ENCODE measurements around the gene CDH12. TPM values are rescaled to one million over a fixed set of nuclear protein-coding genes. Genes with fewer than 3 reads are reported as not detected.

CDH12 gene
- total RNA-seq, 1 experiment from 2014 or later = not detected

GRCh38 chr5:22631683-22632082, 221.5 kb downstream of the CDH12 start:
- Histone ChIP-seq H4K91ac (ENCODE audit: insufficient read length, low read depth, low read length) (no peak overlapping the region), H2AFZ (ENCODE audit: low read length) (peak overlapping the region; percentile 41), H2BK12ac (ENCODE audit: insufficient read length, low read depth, low read length) (no peak overlapping the region), H4K8ac (replicated peaks; ENCODE audit: insufficient read length, low read depth, low read length) (no peak overlapping the region), H2AK5ac (ENCODE audit: insufficient read length, low read length) (no peak overlapping the region), H4K20me1 (ENCODE audit: control insufficient read depth, insufficient read depth, insufficient read length) (no peaks in the 10 kb centered on the region), H4K5ac (ENCODE audit: insufficient read length, low read depth, low read length) (no peak overlapping the region), H3K79me2 (ENCODE audit: insufficient read depth, low read length) (no peaks in the 10 kb centered on the region), H3K9me3 (ENCODE audit: control insufficient read depth, low read depth, low read length) (no peaks in the 10 kb centered on the region), H3K79me1 (ENCODE audit: insufficient read depth, low read depth, low read length, poor library complexity, severe bottlenecking) (no peaks in the 10 kb centered on the region), H3K27ac (ENCODE audit: insufficient read length, low read depth, low read length) (no peak overlapping the region), H3K27me3 (ENCODE audit: insufficient read depth, low read length) (no peaks in the 10 kb centered on the region), H3K4me2 (ENCODE audit: insufficient read depth, insufficient read length, low read length) (no peak overlapping the region), H2BK5ac (ENCODE audit: insufficient read length, low read length) (no peak overlapping the region), H3K9ac (ENCODE audit: extremely low read depth, insufficient read length, low read length) (no peak overlapping the region), H3T11ph (ENCODE audit: low read length) (no peak overlapping the region), H3K56ac (ENCODE audit: insufficient read length, low read depth, low read length) (no peak overlapping the region), H2BK120ac (ENCODE audit: low read depth, low read length, poor library complexity, severe bottlenecking) (no peak overlapping the region), H3K23me2 (ENCODE audit: insufficient read length, low read depth, low read length, poor library complexity, severe bottlenecking) (no peaks in the 10 kb centered on the region), H3K4ac (ENCODE audit: low read depth, low read length) (no peak overlapping the region), H3K23ac (ENCODE audit: insufficient read length, low read depth, low read length) (no peak overlapping the region), H3K14ac (ENCODE audit: insufficient read depth, low read length) (no peak overlapping the region), H3K4me1 (ENCODE audit: insufficient read depth, low read length) (no peaks in the 10 kb centered on the region; the same call in 1 of the 2 replicates), H3K18ac (ENCODE audit: insufficient read length, low read depth, low read length) (no peak overlapping the region), H2BK15ac (ENCODE audit: low read depth, low read length) (no peak overlapping the region), H2BK20ac (ENCODE audit: low read depth, low read length, poor library complexity, severe bottlenecking) (no peak overlapping the region)
- Mint-ChIP-seq H3K4me3 (peak overlapping the region in 1 of 2 experiments; percentile 29; a peak in 1 of 5 replicates), H3K9me3 (peaks cover 0 to 2% of the 10 kb centered on the region in 2 experiments; a peak in 3 of 5 replicates), H3K27me3 (ENCODE audit: low read depth) (no peaks in the 10 kb centered on the region), H3K36me3 (ENCODE audit: insufficient read depth in 1 of 3, low read depth in 3 of 3) (peaks cover 0 to 5% (median 3%) of the 10 kb centered on the region in 3 experiments; a peak in 3 of 7 replicates), H3K4me1 (peaks cover 20 to 21% of the 10 kb centered on the region in 2 experiments), H3K27ac (peak overlapping the region; percentile 20 to 48 (median 21); a peak in 3 of 7 replicates)
- TF ChIP-seq, protein P1, sequence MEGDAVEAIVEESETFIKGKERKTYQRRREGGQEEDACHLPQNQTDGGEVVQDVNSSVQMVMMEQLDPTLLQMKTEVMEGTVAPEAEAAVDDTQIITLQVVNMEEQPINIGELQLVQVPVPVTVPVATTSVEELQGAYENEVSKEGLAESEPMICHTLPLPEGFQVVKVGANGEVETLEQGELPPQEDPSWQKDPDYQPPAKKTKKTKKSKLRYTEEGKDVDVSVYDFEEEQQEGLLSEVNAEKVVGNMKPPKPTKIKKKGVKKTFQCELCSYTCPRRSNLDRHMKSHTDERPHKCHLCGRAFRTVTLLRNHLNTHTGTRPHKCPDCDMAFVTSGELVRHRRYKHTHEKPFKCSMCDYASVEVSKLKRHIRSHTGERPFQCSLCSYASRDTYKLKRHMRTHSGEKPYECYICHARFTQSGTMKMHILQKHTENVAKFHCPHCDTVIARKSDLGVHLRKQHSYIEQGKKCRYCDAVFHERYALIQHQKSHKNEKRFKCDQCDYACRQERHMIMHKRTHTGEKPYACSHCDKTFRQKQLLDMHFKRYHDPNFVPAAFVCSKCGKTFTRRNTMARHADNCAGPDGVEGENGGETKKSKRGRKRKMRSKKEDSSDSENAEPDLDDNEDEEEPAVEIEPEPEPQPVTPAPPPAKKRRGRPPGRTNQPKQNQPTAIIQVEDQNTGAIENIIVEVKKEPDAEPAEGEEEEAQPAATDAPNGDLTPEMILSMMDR (conservative IDR thresholded peaks at IDR 0.05) = no peak
- no CpG with 5 or more reads among the region's 3 CpGs for WGBS (ENCODE audit: extremely low coverage, insufficient read length, low lambda C conversion rate)
- peak; percentile 34 for DNase-seq
